RWPE2 (cell line): ENCODE data around the gene GAPDH.

ENCODE experiments used
- ATAC-seq: fragments of 200-7000 bp; cut with Tn5 transposase; 3 replicates; pipeline ENCODE4 v1.9.1; 2021; ENCODE audit warnings: low read depth
- DNase-seq: peaks from one replicate; pipeline ENCODE4 v3.0.0-alpha.2; 2020; ENCODE audit warnings: low spot score
- H3K27ac ChIP-seq: fragments of 450-650 bp; 2 replicates; pipeline ENCODE4 v1.5.1; 2017; ENCODE audit warnings: mild to moderate bottlenecking; ENCODE audit not compliant: poor library complexity, severe bottlenecking
- H3K27me3 ChIP-seq: fragments of 250-450 bp; sonication (Bioruptor Pico); 2 replicates; pipeline ENCODE4 v1.5.1; 2021; ENCODE audit warnings: mild to moderate bottlenecking, moderate library complexity; ENCODE audit not compliant: insufficient read depth, poor library complexity, severe bottlenecking
- H3K36me3 ChIP-seq: fragments of 250-450 bp; sonication (Bioruptor Pico); 2 replicates; pipeline ENCODE4 v1.5.1; 2020; ENCODE audit warnings: low read depth, mild to moderate bottlenecking, moderate library complexity
- H3K4me1 ChIP-seq: fragments of 250-450 bp; sonication (Bioruptor Pico); 2 replicates; pipeline ENCODE4 v1.5.1; 2021; ENCODE audit warnings: mild to moderate bottlenecking, moderate library complexity; ENCODE audit not compliant: insufficient read depth, poor library complexity, severe bottlenecking
- H3K4me3 ChIP-seq: fragments of 250-450 bp; sonication (Bioruptor Pico); 2 replicates; pipeline ENCODE4 v1.5.1; 2021; ENCODE audit warnings: mild to moderate bottlenecking, moderate library complexity; ENCODE audit not compliant: severe bottlenecking
- H3K9me3 ChIP-seq: fragments of 250-450 bp; sonication (Bioruptor Pico); 2 replicates; pipeline ENCODE4 v1.5.1; 2021; ENCODE audit warnings: mild to moderate bottlenecking, moderate library complexity; ENCODE audit not compliant: severe bottlenecking
- CTCF ChIP-seq: fragments of 450-650 bp; IDR thresholded peaks from one replicate; pipeline ENCODE4 v1.5.1; 2017; ENCODE audit warnings: mild to moderate bottlenecking, moderate library complexity; ENCODE audit not compliant: poor library complexity, severe bottlenecking

Gene GAPDH

GRCh38 chr12:6533653-6533922 lies 729 bp upstream of the GAPDH start:
- H3K36me3 ChIP-seq = peaks cover 74% of the 10 kb centered on the region
- ATAC-seq (peak; percentile 8), DNase-seq (no peak)
- no peak for TF ChIP-seq CTCF
- no peaks in the 10 kb centered on the region for H3K27me3 ChIP-seq
- H3K27ac ChIP-seq = peak overlapping the region; percentile 98
- peak overlapping the region; percentile 87 for H3K4me3 ChIP-seq
- H3K4me1 ChIP-seq = peaks cover 18% of the 10 kb centered on the region
- H3K9me3 ChIP-seq = no peaks in the 10 kb centered on the region

DNA sequence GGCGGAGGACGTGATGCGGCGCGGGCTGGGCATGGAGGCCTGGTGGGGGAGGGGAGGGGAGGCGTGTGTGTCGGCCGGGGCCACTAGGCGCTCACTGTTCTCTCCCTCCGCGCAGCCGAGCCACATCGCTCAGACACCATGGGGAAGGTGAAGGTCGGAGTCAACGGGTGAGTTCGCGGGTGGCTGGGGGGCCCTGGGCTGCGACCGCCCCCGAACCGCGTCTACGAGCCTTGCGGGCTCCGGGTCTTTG lies 303 bp downstream of the GAPDH start:
- peaks cover 16% of the 10 kb centered on the region for H3K4me1 ChIP-seq
- H3K36me3 ChIP-seq = peaks cover 68% of the 10 kb centered on the region
- H3K27me3 ChIP-seq = no peaks in the 10 kb centered on the region
- DNase-seq (no peak), ATAC-seq (no peak)
- peak overlapping the region; percentile 98 for H3K27ac ChIP-seq
- H3K9me3 ChIP-seq = no peaks in the 10 kb centered on the region
- peak overlapping the region; percentile 87 for H3K4me3 ChIP-seq
- TF ChIP-seq CTCF = no peak

DNA sequence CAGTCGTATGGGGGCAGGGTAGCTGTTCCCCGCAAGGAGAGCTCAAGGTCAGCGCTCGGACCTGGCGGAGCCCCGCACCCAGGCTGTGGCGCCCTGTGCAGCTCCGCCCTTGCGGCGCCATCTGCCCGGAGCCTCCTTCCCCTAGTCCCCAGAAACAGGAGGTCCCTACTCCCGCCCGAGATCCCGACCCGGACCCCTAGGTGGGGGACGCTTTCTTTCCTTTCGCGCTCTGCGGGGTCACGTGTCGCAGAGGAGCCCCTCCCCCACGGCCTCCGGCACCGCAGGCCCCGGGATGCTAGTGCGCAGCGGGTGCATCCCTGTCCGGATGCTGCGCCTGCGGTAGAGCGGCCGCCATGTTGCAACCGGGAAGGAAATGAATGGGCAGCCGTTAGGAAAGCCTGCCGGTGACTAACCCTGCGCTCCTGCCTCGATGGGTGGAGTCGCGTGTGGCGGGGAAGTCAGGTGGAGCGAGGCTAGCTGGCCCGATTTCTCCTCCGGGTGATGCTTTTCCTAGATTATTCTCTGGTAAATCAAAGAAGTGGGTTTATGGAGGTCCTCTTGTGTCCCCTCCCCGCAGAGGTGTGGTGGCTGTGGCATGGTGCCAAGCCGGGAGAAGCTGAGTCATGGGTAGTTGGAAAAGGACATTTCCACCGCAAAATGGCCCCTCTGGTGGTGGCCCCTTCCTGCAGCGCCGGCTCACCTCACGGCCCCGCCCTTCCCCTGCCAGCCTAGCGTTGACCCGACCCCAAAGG lies 804 bp downstream of the GAPDH start:
- no peak for TF ChIP-seq CTCF
- ATAC-seq (no peak), DNase-seq (no peak)
- Histone ChIP-seq H3K27ac (peak overlapping the region; percentile 98), H3K4me3 (peak overlapping the region; percentile 87), H3K9me3 (no peaks in the 10 kb centered on the region), H3K27me3 (no peaks in the 10 kb centered on the region), H3K4me1 (peaks cover 21% of the 10 kb centered on the region), H3K36me3 (peaks cover 63% of the 10 kb centered on the region)

GRCh38 chr12:6535697-6535946 lies 1.3 kb downstream of the GAPDH start:
- no peaks in the 10 kb centered on the region for H3K9me3 ChIP-seq
- H3K4me1 ChIP-seq = peaks cover 24% of the 10 kb centered on the region
- no peak for TF ChIP-seq CTCF
- ATAC-seq (no peak), DNase-seq (no peak)
- peak overlapping the region; percentile 98 for H3K27ac ChIP-seq
- H3K4me3 ChIP-seq = peak overlapping the region; percentile 87
- peaks cover 58% of the 10 kb centered on the region for H3K36me3 ChIP-seq
- no peaks in the 10 kb centered on the region for H3K27me3 ChIP-seq

DNA sequence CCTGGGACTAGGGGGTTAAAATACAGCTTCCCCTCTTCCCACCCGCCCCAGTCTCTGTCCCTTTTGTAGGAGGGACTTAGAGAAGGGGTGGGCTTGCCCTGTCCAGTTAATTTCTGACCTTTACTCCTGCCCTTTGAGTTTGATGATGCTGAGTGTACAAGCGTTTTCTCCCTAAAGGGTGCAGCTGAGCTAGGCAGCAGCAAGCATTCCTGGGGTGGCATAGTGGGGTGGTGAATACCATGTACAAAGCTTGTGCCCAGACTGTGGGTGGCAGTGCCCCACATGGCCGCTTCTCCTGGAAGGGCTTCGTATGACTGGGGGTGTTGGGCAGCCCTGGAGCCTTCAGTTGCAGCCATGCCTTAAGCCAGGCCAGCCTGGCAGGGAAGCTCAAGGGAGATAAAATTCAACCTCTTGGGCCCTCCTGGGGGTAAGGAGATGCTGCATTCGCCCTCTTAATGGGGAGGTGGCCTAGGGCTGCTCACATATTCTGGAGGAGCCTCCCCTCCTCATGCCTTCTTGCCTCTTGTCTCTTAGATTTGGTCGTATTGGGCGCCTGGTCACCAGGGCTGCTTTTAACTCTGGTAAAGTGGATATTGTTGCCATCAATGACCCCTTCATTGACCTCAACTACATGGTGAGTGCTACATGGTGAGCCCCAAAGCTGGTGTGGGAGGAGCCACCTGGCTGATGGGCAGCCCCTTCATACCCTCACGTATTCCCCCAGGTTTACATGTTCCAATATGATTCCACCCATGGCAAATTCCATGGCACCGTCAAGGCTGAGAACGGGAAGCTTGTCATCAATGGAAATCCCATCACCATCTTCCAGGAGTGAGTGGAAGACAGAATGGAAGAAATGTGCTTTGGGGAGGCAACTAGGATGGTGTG lies 1.9 kb downstream of the GAPDH start:
- no peak for TF ChIP-seq CTCF
- Histone ChIP-seq H3K27ac (peak overlapping the region; percentile 98), H3K4me1 (peaks cover 28% of the 10 kb centered on the region), H3K9me3 (no peaks in the 10 kb centered on the region), H3K27me3 (no peaks in the 10 kb centered on the region), H3K36me3 (peaks cover 52% of the 10 kb centered on the region), H3K4me3 (peak overlapping the region; percentile 87)
- no peak for ATAC-seq
- DNase-seq = no peak
